Fibroblast of gingiva (primary cell): ENCODE results near the gene PSENEN.

ENCODE experiments used
- DNase-seq: peaks from one replicate; pipeline ENCODE4 v3.0.0-alpha.2; 2011; ENCODE audit warnings: low read depth

The PSENEN gene

GRCh38 chr19:35745328-35746086 lies at the start of gene PSENEN, which contains the start of gene U2AF1L4:
Gene PSENEN, plus strand, starts transcription at chr19:35745651. Its CDS starts 280 bp downstream, at chr19:35745931.
Gene U2AF1L4, minus strand, starts transcription at chr19:35745418. Its CDS starts 27 bp downstream, at chr19:35745391.
- peak; percentile 99 for DNase-seq

GRCh38 chr19:35695895-35696422 lies 49.5 kb upstream of the PSENEN start:
- DNase-seq, result no peak

- DNase-seq, result no peak
Observed at GRCh38 chr19:35696835-35697234, 48.6 kb upstream of the PSENEN start.

GRCh38 chr19:35702223-35703012 lies 43.0 kb upstream of the PSENEN start:
- peak; percentile 98 for DNase-seq

DNA sequence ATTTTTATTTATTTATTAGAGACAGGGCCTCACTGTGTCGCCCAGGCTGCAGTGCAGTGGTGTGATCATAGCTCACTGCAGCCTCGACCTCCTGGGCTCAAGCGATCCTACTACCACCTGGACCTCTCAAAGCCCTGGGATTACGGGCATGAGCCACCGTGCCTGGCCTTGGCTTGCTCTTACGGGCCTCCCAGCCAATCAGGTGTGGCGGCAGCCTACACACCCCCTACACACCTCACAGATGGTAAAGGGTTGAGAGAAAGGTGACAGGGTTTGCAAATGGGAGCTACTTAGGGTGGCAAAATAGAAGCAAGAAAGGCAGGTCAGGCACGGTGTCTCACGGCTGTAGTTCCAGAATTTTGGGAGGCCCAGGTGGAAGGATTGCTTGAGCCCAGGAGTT lies 42.1 kb upstream of the PSENEN start:
- no peak for DNase-seq

DNA sequence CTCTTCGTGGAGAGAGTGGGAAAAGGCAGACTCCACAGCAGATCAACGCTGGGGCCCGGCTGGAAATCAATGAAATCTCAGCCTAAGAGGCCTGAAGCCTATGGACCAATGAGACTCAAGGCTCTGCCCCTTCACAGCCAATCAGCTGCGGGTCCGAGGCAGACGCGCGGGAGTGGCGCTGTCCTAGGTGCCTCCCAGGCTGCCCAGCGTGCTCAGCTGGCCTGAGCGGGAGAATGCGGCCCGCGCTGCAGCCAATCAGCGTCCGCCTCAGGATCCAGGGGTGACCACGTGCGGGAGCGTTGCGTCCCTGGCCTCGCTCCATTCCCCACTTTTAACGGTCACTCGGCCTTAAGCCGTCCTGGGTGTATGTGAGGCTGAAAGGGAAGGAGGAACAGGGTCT lies 41.2 kb upstream of the PSENEN start, which contains the start of gene ZBTB32:
ZBTB32 (plus strand) TSS at position 341 of the 400 bp plus-strand sequence. CDS start 10,069 bp downstream, outside the sequence.
- DNase-seq, result peak; percentile 30

DNA sequence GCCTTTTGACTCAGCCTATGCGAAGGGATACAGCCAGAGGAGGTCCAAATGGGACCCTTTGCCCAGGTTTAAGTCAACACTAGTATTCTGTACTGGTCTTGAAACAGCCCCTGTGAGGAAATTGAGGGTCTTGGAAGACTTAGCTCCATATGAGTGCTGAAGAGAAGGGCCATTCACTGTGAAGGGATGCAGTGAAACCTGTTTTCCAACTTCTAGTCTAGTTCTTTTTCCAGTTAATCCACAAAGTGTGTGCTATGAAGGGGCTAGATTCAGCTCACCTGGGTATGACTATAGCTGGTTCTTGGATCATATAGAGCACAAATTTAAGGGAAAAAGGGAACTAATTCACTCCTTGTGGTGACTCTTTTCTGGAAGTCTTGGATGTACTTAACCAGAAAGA lies 37.1 kb upstream of the PSENEN start:
- DNase-seq, result no peak

DNA sequence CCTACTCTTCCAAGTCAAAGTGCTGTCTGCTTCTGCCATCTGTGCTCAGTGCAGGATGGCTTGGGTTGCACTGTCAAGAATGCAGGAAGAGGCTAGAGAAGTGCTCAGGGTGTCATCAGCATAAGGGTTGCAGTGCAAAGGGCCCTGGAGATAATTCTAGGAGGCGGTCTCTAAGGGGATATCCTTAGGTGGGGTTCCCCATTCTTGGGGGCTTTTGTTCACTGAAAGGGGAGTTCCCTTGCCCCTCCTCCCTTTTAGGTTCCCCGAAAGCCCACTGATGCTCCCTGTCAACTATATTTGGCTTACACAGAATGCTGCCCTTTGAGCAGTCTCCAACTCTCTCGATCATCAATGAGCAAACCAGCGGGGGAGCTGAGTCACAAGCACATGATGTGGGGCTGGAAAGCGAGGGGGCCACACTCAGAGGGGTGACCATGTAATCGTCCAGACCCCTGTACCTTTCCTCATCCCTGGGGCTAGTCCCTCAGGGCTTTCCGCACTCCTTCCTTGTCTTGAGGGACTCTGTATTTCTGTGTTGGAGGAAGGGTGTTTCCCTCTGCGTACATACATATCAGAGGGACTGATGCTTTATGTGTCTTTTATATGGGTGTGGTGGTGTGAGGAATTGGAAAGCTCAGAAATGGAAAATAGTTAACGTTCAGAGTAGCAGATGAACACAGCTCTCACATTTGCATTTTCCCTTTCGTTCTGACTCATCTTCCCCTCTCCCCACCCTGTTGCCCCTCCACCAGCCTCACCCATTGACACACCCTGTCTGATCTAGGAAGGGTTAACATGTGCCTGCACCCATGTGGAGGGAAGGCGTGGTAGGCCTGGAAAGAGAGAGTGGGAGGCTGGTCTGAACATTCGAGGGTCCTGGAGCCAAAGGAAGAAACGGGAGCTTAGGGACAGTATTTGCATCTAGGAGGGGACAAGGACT lies 34.4 kb upstream of the PSENEN start:
- DNase-seq, result no peak

DNA sequence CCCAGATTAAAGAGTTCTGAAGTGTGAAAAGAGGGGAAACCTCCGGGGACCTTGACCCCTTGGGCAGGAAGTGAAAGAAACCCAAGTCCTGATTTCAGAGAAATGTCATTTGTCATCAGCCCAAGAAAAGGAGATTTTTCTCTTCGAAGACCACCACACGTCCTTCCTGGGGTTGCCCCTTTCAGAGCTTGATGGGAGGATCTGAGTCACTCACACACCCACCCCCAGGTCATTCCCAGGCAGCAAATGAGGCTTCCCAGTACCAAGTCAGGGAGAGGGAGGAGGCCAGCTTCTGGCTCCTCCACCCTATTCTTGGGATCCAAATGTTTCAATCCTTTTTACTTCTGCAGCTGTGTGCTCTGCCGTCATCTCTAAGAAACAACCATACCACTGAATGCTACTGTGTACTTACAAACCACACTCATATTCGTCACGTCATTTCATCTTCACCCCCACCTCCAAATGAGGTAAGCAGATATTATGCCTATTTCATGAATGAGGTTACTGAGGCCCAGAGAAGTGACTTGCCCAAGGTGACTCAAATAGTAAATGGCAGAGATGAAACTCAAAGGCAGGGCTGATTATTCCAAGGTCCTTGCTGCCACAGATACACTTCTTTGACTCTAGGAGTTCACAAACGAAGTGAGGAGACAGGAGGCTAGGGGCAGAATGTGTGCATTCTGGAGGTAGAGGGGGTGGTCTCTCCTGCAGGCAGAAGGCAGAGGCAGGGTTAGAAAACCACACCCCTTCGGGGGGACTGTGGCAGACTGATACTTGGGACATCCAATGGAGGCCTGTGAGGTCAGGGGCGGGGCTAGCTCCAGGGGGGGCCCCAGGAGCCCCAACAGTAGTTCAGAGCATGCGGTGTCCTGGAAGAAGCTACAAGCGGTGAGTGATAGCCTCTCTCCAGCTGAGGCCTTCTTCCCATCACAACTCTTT lies 32.6 kb upstream of the PSENEN start:
- no peak for DNase-seq

DNA sequence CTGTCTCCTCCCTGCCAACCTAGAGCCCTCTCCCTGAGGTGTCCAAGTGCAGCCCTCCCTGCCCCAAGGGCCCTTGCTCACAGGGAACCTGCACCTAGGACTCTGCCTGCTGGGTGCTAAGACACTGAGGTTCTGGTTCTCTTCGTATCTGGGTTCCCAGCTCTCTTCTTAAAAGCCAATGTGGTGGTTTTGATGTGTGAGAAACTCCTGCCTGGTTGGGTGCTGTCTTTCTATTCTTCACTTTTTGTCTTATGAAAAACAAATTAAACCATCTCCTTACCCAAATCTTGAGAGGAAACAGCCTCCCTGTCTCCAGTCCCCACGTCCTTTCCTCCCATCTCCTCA lies 32.0 kb upstream of the PSENEN start:
- DNase-seq, result no peak

GRCh38 chr19:35713904-35714495 lies 31.5 kb upstream of the PSENEN start:
- no peak for DNase-seq

GRCh38 chr19:35714601-35715354 lies 30.7 kb upstream of the PSENEN start:
- no peak for DNase-seq

DNA sequence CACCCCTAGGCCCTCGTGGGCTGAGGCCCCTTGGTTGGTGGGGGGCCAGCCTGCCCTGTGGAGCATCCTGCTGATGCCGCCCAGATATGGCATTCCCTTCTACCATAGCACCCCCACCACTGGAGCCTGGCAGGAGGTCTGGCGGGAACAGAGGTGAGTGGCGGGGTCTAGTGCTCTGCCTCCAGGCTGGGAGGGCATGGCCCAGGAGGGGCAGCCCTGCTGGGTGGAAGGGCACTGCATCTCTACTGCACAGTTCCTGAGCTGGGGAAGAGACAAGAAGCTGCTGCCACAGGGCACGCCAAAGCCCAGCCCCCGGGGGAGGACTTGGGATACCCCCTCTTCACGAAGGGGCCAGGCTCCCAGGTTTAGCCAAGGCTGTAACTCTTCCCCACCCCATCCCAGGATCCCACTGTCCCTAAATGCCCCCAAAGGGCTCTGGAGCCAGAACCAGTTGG lies 30.1 kb upstream of the PSENEN start:
- no peak for DNase-seq

GRCh38 chr19:35715981-35716800 lies 29.3 kb upstream of the PSENEN start:
- DNase-seq, result peak; percentile 18

GRCh38 chr19:35716801-35717664 lies 28.4 kb upstream of the PSENEN start:
- peak; percentile 81 for DNase-seq

GRCh38 chr19:35717665-35718344 lies 27.6 kb upstream of the PSENEN start, which contains the start of gene KMT2B:
Gene KMT2B, plus strand, starts transcription at chr19:35718003. Its CDS starts 16 bp downstream, at chr19:35718019.
- DNase-seq, result peak; percentile 94
